Fibroblast of skin of right biceps (primary cell): ENCODE results near the gene SNX1.
"Not testable (repeated sequence)": the region's sequence is repeated elsewhere in the genome, so short reads cannot be mapped to it uniquely, and the experiment has no call there.

Experiments
- DNase-seq: peaks from one replicate; pipeline ENCODE4 v3.0.0-alpha.2; 2013

The SNX1 gene

GRCh38 chr15:64095795-64096667 is at the start of gene SNX1:
Gene SNX1, plus strand, starts transcription at chr15:64095982. Its CDS starts 32 bp downstream, at chr15:64096014.
- peak; percentile 95 for DNase-seq

GRCh38 chr15:64046421-64047153 is 49.2 kb upstream of the SNX1 start, which contains the start of gene DAPK2:
Gene DAPK2, minus strand, starts transcription at chr15:64046485. Its CDS starts 6,224 bp downstream, at chr15:64040261.
- DNase-seq: peak; percentile 71

- no peak for DNase-seq
Measured at GRCh38 chr15:64048781-64049460, 46.9 kb upstream of the SNX1 start.

- DNase-seq: peak; percentile 9
Measured at GRCh38 chr15:64050281-64051092, 45.3 kb upstream of the SNX1 start.

GRCh38 chr15:64051093-64051402 is 44.7 kb upstream of the SNX1 start:
- DNase-seq: no peak

- DNase-seq: no peak
Measured at GRCh38 chr15:64051407-64052259, 44.1 kb upstream of the SNX1 start.

GRCh38 chr15:64052925-64053491 is 42.8 kb upstream of the SNX1 start:
- no peak for DNase-seq

- DNase-seq: not testable (repeated sequence)
Measured at GRCh38 chr15:64053674-64054073, 42.1 kb upstream of the SNX1 start.

- peak; percentile 20 for DNase-seq
Measured at GRCh38 chr15:64058279-64058678, 37.5 kb upstream of the SNX1 start.

GRCh38 chr15:64059104-64059503 is 36.7 kb upstream of the SNX1 start:
- not testable (repeated sequence) for DNase-seq

GRCh38 chr15:64060716-64061115 is 35.1 kb upstream of the SNX1 start:
- DNase-seq: no peak

- DNase-seq: no peak
Measured at GRCh38 chr15:64066451-64066850, 29.3 kb upstream of the SNX1 start.

GRCh38 chr15:64067564-64068030 is 28.2 kb upstream of the SNX1 start:
- DNase-seq: peak; percentile 59

- no peak for DNase-seq
Measured at GRCh38 chr15:64068133-64068532, 27.6 kb upstream of the SNX1 start.

- no peak for DNase-seq
Measured at GRCh38 chr15:64070106-64070505, 25.7 kb upstream of the SNX1 start.

- DNase-seq: peak; percentile 67
Measured at GRCh38 chr15:64070965-64071851, 24.6 kb upstream of the SNX1 start.

GRCh38 chr15:64071931-64072765 is 23.6 kb upstream of the SNX1 start:
- DNase-seq: no peak

- DNase-seq: no peak
Measured at GRCh38 chr15:64072812-64073211, 23.0 kb upstream of the SNX1 start.

- not testable (repeated sequence) for DNase-seq
Measured at GRCh38 chr15:64073496-64073895, 22.3 kb upstream of the SNX1 start.
